ENCODE data around the gene RASGRP2. TPM values are rescaled to one million over a fixed set of nuclear protein-coding genes. Genes with fewer than 3 reads are reported as not detected.

RASGRP2 gene
- total RNA-seq, 2 donors from 2014 or later: 13.3 to 28.7 TPM

GRCh38 chr11:64735725-64736259 is 8.2 kb downstream of the RASGRP2 start:
- TF ChIP-seq CTCF (IDR thresholded peaks at IDR 0.05): no peak
- TF ChIP-seq POLR2A (IDR thresholded peaks at IDR 0.05): no peak
- no peak for TF ChIP-seq POLR2AphosphoS5 (IDR thresholded peaks at IDR 0.05)
- Histone ChIP-seq H3K27ac (no peak overlapping the region), H3K27me3 (replicated peaks; ENCODE audit: insufficient read depth) (no peaks in the 10 kb centered on the region), H3K36me3 (no peaks in the 10 kb centered on the region), H3K4me3 (no peak overlapping the region), H3K4me1 (replicated peaks) (no peaks in the 10 kb centered on the region), H3K9me3 (no peaks in the 10 kb centered on the region)
- no peak for DNase-seq (ENCODE audit: low spot score)
- intact Hi-C loops (cut with DNase I): no loop called here
- WGBS: 80% methylated on average over 4 of the region's 9 CpGs

GRCh38 chr11:64734811-64735724 is 8.9 kb downstream of the RASGRP2 start:
- no peaks in the 10 kb centered on the region for H3K27me3 ChIP-seq (replicated peaks; ENCODE audit: insufficient read depth)
- 75% methylated on average over 23 of the region's 23 CpGs for WGBS
- TF ChIP-seq POLR2AphosphoS5 (IDR thresholded peaks at IDR 0.05) (no peak), CTCF (IDR thresholded peaks at IDR 0.05) (no peak), POLR2A (IDR thresholded peaks at IDR 0.05) (no peak)
- H3K9me3 ChIP-seq: no peaks in the 10 kb centered on the region
- intact Hi-C loops (cut with DNase I): no loop called here
- no peak for DNase-seq (ENCODE audit: low spot score)
- no peak overlapping the region for H3K27ac ChIP-seq
- no peaks in the 10 kb centered on the region for H3K36me3 ChIP-seq
- H3K4me3 ChIP-seq: no peak overlapping the region
- H3K4me1 ChIP-seq (replicated peaks): no peaks in the 10 kb centered on the region

GRCh38 chr11:64731601-64732000 is 12.3 kb downstream of the RASGRP2 start:
- no peaks in the 10 kb centered on the region for H3K4me1 ChIP-seq (replicated peaks)
- no peaks in the 10 kb centered on the region for H3K36me3 ChIP-seq
- intact Hi-C loops (cut with DNase I): no loop called here
- no peak for DNase-seq (ENCODE audit: low spot score)
- no peak overlapping the region for H3K27ac ChIP-seq
- H3K4me3 ChIP-seq: no peak overlapping the region
- no peaks in the 10 kb centered on the region for H3K9me3 ChIP-seq
- no peaks in the 10 kb centered on the region for H3K27me3 ChIP-seq (replicated peaks; ENCODE audit: insufficient read depth)
- no peak for TF ChIP-seq POLR2AphosphoS5 (IDR thresholded peaks at IDR 0.05)
- WGBS: 90% methylated on average over 3 of the region's 3 CpGs

- H3K27ac ChIP-seq: no peak overlapping the region
- intact Hi-C loops (cut with DNase I): no loop called here
- H3K9me3 ChIP-seq: no peaks in the 10 kb centered on the region
- H3K36me3 ChIP-seq: no peaks in the 10 kb centered on the region
- H3K4me3 ChIP-seq: no peak overlapping the region
- H3K4me1 ChIP-seq (replicated peaks): no peaks in the 10 kb centered on the region
- WGBS: 25% methylated on average over 21 of the region's 21 CpGs
- TF ChIP-seq POLR2A (IDR thresholded peaks at IDR 0.05): no peak
- DNase-seq (ENCODE audit: low spot score): no peak
- no peaks in the 10 kb centered on the region for H3K27me3 ChIP-seq (replicated peaks; ENCODE audit: insufficient read depth)
Measured at GRCh38 chr11:64729851-64730382, 14.0 kb downstream of the RASGRP2 start.

GRCh38 chr11:64728757-64729365 is 15.1 kb downstream of the RASGRP2 start:
- intact Hi-C loops (cut with DNase I): no loop called here
- no peaks in the 10 kb centered on the region for H3K27me3 ChIP-seq (replicated peaks; ENCODE audit: insufficient read depth)
- WGBS: 93% methylated on average over 11 of the region's 11 CpGs
- no peaks in the 10 kb centered on the region for H3K36me3 ChIP-seq
- no peak overlapping the region for H3K4me3 ChIP-seq
- H3K4me1 ChIP-seq (replicated peaks): no peaks in the 10 kb centered on the region
- H3K9me3 ChIP-seq: no peaks in the 10 kb centered on the region
- no peak for TF ChIP-seq CTCF (IDR thresholded peaks at IDR 0.05)
- no peak for TF ChIP-seq POLR2AphosphoS5 (IDR thresholded peaks at IDR 0.05)
- no peak for TF ChIP-seq POLR2A (IDR thresholded peaks at IDR 0.05)
- no peak for DNase-seq (ENCODE audit: low spot score)
- no peak overlapping the region for H3K27ac ChIP-seq

Measured in prostate gland (tissue), 2 donors.